ENCODE results near the gene PSMB7. TPM values are rescaled to one million over a fixed set of nuclear protein-coding genes. Genes with fewer than 3 reads are reported as not detected.

PSMB7 gene
- total RNA-seq, 1 donor from 2014 or later, result 142 TPM

DNA sequence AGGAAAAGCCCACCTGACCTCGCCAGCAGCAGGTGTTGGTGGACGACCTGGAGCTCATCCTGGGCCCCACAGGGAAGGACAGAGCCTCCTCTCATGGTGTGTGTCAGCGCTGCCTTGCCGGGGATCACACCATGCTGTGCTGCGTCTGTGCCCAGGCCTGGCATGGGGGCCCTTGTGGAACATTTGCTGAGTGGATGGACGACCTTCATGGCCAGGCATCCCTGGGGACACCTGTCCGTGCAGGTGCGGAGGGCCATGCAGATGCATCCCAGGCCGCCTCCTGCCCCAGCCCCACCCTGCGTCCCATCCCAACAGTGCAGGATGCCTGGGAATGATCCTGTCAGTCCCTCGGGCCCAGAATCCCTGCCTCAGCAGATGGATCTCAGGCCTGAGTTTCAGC, 83.7 kb downstream of the PSMB7 start:
- H3K4me1 Mint-ChIP-seq, result no peaks in the 10 kb centered on the region
- no peaks in the 10 kb centered on the region for H3K27me3 Mint-ChIP-seq (ENCODE audit: low read depth)
- DNase-seq (ENCODE audit: low spot score in 2 of 2, unreplicated experiment in 2 of 2), result no peak
- no peak overlapping the region for H3K4me3 Mint-ChIP-seq
- peaks cover 15% of the 10 kb centered on the region for H3K36me3 Mint-ChIP-seq
- no peaks in the 10 kb centered on the region for H3K9me3 Mint-ChIP-seq
- H3K27ac Mint-ChIP-seq, result no peak overlapping the region
- TF ChIP-seq, protein P1, sequence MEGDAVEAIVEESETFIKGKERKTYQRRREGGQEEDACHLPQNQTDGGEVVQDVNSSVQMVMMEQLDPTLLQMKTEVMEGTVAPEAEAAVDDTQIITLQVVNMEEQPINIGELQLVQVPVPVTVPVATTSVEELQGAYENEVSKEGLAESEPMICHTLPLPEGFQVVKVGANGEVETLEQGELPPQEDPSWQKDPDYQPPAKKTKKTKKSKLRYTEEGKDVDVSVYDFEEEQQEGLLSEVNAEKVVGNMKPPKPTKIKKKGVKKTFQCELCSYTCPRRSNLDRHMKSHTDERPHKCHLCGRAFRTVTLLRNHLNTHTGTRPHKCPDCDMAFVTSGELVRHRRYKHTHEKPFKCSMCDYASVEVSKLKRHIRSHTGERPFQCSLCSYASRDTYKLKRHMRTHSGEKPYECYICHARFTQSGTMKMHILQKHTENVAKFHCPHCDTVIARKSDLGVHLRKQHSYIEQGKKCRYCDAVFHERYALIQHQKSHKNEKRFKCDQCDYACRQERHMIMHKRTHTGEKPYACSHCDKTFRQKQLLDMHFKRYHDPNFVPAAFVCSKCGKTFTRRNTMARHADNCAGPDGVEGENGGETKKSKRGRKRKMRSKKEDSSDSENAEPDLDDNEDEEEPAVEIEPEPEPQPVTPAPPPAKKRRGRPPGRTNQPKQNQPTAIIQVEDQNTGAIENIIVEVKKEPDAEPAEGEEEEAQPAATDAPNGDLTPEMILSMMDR (IDR thresholded peaks at IDR 0.05; ENCODE audit: unreplicated experiment), result no peak

DNA sequence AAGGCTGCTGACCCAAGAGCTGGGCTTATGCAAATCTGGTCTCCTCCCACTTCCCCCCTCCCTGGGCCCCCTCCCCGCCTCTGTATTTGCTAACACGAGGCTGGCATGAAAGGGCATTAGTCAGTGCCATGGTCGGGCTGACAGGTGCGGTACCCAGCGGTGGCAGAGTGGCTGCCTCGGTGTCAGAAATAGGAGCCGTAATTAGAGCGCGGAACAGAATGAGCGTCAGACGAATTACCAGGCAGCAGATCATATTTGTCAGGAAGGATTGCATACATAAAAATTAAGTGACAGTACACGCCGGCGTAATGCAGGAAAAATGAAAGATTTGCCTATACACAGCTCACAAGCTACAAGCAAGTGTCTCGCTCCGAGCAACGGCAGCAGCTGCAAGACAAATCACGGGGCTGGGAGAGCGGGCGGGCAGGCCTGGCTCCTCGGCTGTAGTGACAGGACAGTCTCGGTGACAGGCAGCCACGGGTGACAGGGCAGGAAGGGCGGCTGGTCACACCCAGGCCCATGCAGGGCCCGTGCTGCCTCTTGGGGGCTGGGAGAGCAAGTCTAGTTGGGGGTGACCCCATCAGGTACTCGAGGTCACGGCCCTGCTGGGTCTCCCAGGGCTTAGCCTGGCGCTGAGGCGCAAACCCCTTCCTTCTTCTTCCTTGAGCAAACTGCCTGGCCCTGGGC, 85.1 kb downstream of the PSMB7 start:
- no peaks in the 10 kb centered on the region for H3K27me3 Mint-ChIP-seq (ENCODE audit: low read depth)
- H3K4me1 Mint-ChIP-seq, result no peaks in the 10 kb centered on the region
- no peak for DNase-seq (ENCODE audit: low spot score in 2 of 2, unreplicated experiment in 2 of 2)
- H3K27ac Mint-ChIP-seq, result no peak overlapping the region
- TF ChIP-seq, protein P1 (IDR thresholded peaks at IDR 0.05; ENCODE audit: unreplicated experiment), result no peak
- H3K9me3 Mint-ChIP-seq, result no peaks in the 10 kb centered on the region
- no peak overlapping the region for H3K4me3 Mint-ChIP-seq
- H3K36me3 Mint-ChIP-seq, result peaks cover 7% of the 10 kb centered on the region

DNA sequence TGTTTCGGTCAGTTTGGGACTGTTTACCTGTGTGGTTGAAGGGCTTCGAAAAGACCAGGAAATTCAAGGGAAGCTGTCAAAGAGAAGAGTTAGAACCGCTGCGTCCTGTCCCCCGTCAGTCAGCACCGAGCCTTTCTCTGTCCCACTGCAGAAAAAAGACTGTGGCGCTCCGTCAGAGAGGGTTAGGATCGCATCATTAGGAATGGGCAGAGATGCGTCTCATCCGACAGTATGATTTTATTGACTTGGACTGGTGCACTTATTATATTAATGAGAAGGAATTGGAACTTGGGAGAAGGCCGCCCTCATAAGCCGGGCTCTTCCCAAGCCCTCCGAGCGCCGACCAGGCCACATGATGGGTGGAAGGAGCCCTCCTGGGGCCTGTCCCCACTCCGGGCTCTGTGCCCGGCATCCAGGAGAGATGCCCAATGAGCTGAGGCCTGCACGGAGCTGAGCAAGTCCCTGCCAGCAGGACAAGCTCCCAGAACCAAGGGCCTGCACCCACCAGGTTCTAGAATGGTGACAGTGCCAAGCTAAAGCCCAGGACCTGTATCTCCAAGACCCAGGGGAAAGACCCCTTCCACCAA, 85.9 kb downstream of the PSMB7 start:
- Mint-ChIP-seq H3K36me3 (peaks cover 7% of the 10 kb centered on the region), H3K4me3 (no peak overlapping the region), H3K27ac (no peak overlapping the region), H3K4me1 (no peaks in the 10 kb centered on the region), H3K9me3 (no peaks in the 10 kb centered on the region), H3K27me3 (ENCODE audit: low read depth) (no peaks in the 10 kb centered on the region)
- DNase-seq (ENCODE audit: low spot score in 2 of 2, unreplicated experiment in 2 of 2), result no peak
- TF ChIP-seq, protein P1 (IDR thresholded peaks at IDR 0.05; ENCODE audit: unreplicated experiment), result no peak

DNA sequence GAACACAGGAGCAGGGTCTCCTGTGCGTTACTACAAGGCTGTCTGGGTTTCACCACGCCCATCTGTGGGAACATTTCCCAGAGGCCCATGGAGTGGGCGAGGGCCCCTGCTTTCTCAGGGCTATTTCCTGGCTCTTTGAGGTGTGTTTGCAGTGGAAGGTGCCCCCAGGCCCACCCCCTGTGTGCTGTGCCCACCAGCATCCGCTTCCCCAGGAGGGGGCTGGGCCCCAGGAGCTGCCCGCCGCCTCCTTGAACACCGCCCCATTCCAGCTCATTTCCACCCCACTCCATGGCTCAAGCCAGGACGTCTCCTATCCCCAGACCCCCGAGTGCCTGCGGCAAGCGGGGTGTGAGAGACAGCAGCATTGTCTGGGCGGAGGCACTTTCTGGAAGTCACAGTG, 87.0 kb downstream of the PSMB7 start:
- TF ChIP-seq, protein P1 (IDR thresholded peaks at IDR 0.05; ENCODE audit: unreplicated experiment), result no peak
- no peak overlapping the region for H3K4me3 Mint-ChIP-seq
- DNase-seq (ENCODE audit: low spot score in 2 of 2, unreplicated experiment in 2 of 2), result no peak
- H3K4me1 Mint-ChIP-seq, result no peaks in the 10 kb centered on the region
- no peaks in the 10 kb centered on the region for H3K9me3 Mint-ChIP-seq
- peaks cover 7% of the 10 kb centered on the region for H3K36me3 Mint-ChIP-seq
- H3K27me3 Mint-ChIP-seq (ENCODE audit: low read depth), result no peaks in the 10 kb centered on the region
- no peak overlapping the region for H3K27ac Mint-ChIP-seq

DNA sequence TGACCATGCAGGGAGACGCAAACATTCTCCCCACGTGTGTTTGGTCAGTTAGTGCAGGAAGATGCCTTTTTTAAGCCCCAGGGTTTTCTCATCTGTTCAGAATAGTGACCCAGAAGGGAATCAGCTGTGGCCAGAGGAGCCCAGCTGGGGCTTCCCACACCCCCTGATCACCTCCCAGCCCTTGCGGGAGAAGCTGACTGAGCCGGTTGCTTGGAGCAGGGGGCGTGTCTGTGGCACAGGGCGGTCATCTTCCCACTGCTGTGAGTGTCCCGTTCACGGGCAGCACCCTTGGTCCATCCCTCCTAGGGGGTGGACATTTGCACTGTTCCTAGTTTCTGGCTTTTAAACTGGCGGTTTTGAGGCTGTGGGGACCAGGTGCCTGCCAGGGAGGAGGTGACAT, 87.8 kb downstream of the PSMB7 start:
- no peaks in the 10 kb centered on the region for H3K4me1 Mint-ChIP-seq
- no peaks in the 10 kb centered on the region for H3K9me3 Mint-ChIP-seq
- H3K27ac Mint-ChIP-seq, result no peak overlapping the region
- TF ChIP-seq, protein P1 (IDR thresholded peaks at IDR 0.05; ENCODE audit: unreplicated experiment), result no peak
- DNase-seq (ENCODE audit: low spot score in 2 of 2, unreplicated experiment in 2 of 2), result no peak
- H3K27me3 Mint-ChIP-seq (ENCODE audit: low read depth), result no peaks in the 10 kb centered on the region
- no peak overlapping the region for H3K4me3 Mint-ChIP-seq
- peaks cover 7% of the 10 kb centered on the region for H3K36me3 Mint-ChIP-seq
